A673 (cell line): ENCODE measurements around the gene ABHD17C. TPM values are rescaled to one million over a fixed set of nuclear protein-coding genes. Genes with fewer than 3 reads are reported as not detected.

ENCODE experiments used
- BruUV-seq: library from RNA; stranded (reverse); fragments of 400-500 nt; replicated peaks from 2 replicates; lab custom pipeline; 2021; lab: Mats Ljungman, UMichigan
- CTCF ChIA-PET: fragments of 300-600 bp; sonication (Branson Sonifier 250); formaldehyde crosslinking; loops from one replicate; lab custom pipeline; 2022; ENCODE audit warnings: antibody characterized with exemption; lab: Charles Lee
- POLR2A ChIA-PET: fragments of 300-600 bp; sonication (Branson Sonifier 250); formaldehyde crosslinking; loops from one replicate; lab custom pipeline; 2022; ENCODE audit warnings: antibody characterized with exemption; ENCODE audit not compliant: low non-redundant PET; lab: Charles Lee
- DNase-seq: peaks from one replicate; pipeline ENCODE4 v3.0.0-alpha.2; 2015; ENCODE audit warnings: low spot score
- H3K27ac ChIP-seq: fragments of 200-600 bp; sonication (generic); 2 replicates; pipeline ENCODE4 v1.5.1; 2016; ENCODE audit warnings: mixed run types, low read depth, mild to moderate bottlenecking, mixed read lengths, antibody characterized with exemption, low read length; ENCODE audit not compliant: poor library complexity, severe bottlenecking
- H3K27me3 ChIP-seq: fragments of 200-600 bp; sonication (generic); replicated peaks from 2 replicates; pipeline ENCODE4 v1.6.1; 2017; ENCODE audit warnings: mixed run types, low read depth, mild to moderate bottlenecking, mixed read lengths, antibody characterized with exemption, low read length; ENCODE audit not compliant: insufficient read depth, poor library complexity
- H3K36me3 ChIP-seq: fragments of 200-600 bp; sonication (generic); 2 replicates; pipeline ENCODE4 v1.6.1; 2016; ENCODE audit warnings: mixed run types, mild to moderate bottlenecking, mixed read lengths, antibody characterized with exemption, low read length; ENCODE audit not compliant: insufficient read depth, poor library complexity, severe bottlenecking
- H3K4me1 ChIP-seq: fragments of 200-600 bp; sonication (generic); 2 replicates; pipeline ENCODE4 v1.6.1; 2017; ENCODE audit warnings: mixed run types, mild to moderate bottlenecking, mixed read lengths, antibody characterized with exemption, low read length; ENCODE audit not compliant: insufficient read depth, poor library complexity, severe bottlenecking
- H3K4me3 ChIP-seq: fragments of 200-600 bp; sonication (generic); 2 replicates; pipeline ENCODE4 v1.5.1; 2016; ENCODE audit warnings: low read depth, mixed run types, mild to moderate bottlenecking, mixed read lengths, low read length; ENCODE audit not compliant: poor library complexity, severe bottlenecking
- H3K9me3 ChIP-seq: fragments of 200-600 bp; sonication (generic); 2 replicates; pipeline ENCODE4 v1.6.1; 2016; ENCODE audit warnings: mixed run types, low read depth, mild to moderate bottlenecking, mixed read lengths, antibody characterized with exemption, low read length; ENCODE audit not compliant: poor library complexity, severe bottlenecking
- CTCF ChIP-seq: fragments of 300-800, 200-600 bp; sonication (generic); conservative IDR thresholded peaks from 2 replicates; pipeline ENCODE4 v1.5.1; 2017; ENCODE audit warnings: low read depth, mild to moderate bottlenecking, antibody characterized with exemption, low read length, moderate library complexity, mixed read lengths
- EZH2 ChIP-seq: fragments of 200-600 bp; sonication (generic); IDR thresholded peaks from 2 replicates; pipeline ENCODE4 v1.6.1; 2017; ENCODE audit warnings: borderline replicate concordance, low read depth, mild to moderate bottlenecking, mixed read lengths, antibody characterized with exemption, low read length; ENCODE audit not compliant: poor library complexity, severe bottlenecking
- intact Hi-C: fragments of 100-400 bp; cut with micrococcal nuclease; formaldehyde crosslinking; loops from one replicate; pipeline ENCODE4 v1.10.0; 2022; ENCODE audit not compliant: unreplicated experiment
- total RNA-seq: library from RNA; stranded (reverse); gene quantifications from 2 replicates; pipeline ENCODE4 v1.2.3, GENCODE V29; 2021

The ABHD17C gene
- total RNA-seq, 1 experiment from 2014 or later = 9.9 TPM

- no peaks in the 10 kb centered on the region for H3K4me1 ChIP-seq
- no peak for DNase-seq
- no TSS peak for BruUV-seq
- ChIA-PET CTCF (no interaction called here), POLR2A (no interaction called here)
- intact Hi-C loops = no loop called here
- no peaks in the 10 kb centered on the region for H3K9me3 ChIP-seq
- TF ChIP-seq EZH2 (no peak), CTCF (no peak)
- H3K36me3 ChIP-seq = no peaks in the 10 kb centered on the region
- H3K27me3 ChIP-seq = no peaks in the 10 kb centered on the region
- no peak overlapping the region for H3K27ac ChIP-seq
- no peak overlapping the region for H3K4me3 ChIP-seq
These were observed 5.4 kb upstream of the ABHD17C start for GRCh38 chr15:80689716-80690115.

GRCh38 chr15:80691575-80691974 is 3.5 kb upstream of the ABHD17C start:
- Histone ChIP-seq H3K4me3 (no peak overlapping the region), H3K4me1 (peaks cover 5% of the 10 kb centered on the region), H3K27me3 (no peaks in the 10 kb centered on the region), H3K36me3 (no peaks in the 10 kb centered on the region), H3K27ac (no peak overlapping the region), H3K9me3 (no peaks in the 10 kb centered on the region)
- no TSS peak for BruUV-seq
- CTCF ChIA-PET = no interaction called here
- no peak for DNase-seq
- TF ChIP-seq EZH2 = no peak
- no peak for TF ChIP-seq CTCF
- intact Hi-C loops = no loop called here
- POLR2A ChIA-PET = no interaction called here

GRCh38 chr15:80693682-80694610 is 1.2 kb upstream of the ABHD17C start:
- BruUV-seq = no TSS peak
- peak overlapping the region; percentile 70 for H3K4me3 ChIP-seq
- no peaks in the 10 kb centered on the region for H3K9me3 ChIP-seq
- POLR2A ChIA-PET = interaction anchor here (0.5 kb wide), 1 partner anchor 254 kb away, joined by 4 read pairs; no protein-coding TSS in a partner anchor
- H3K36me3 ChIP-seq = no peaks in the 10 kb centered on the region
- TF ChIP-seq CTCF (no peak), EZH2 (no peak)
- no peak overlapping the region for H3K27ac ChIP-seq
- CTCF ChIA-PET = no interaction called here
- intact Hi-C loops = no loop called here
- no peaks in the 10 kb centered on the region for H3K27me3 ChIP-seq
- H3K4me1 ChIP-seq = peaks cover 10% of the 10 kb centered on the region
- no peak for DNase-seq
